ENCODE results near the gene CD7. TPM values are rescaled to one million over a fixed set of nuclear protein-coding genes. Genes with fewer than 3 reads are reported as not detected.

CD7 gene
- total RNA-seq (2021; ENCODE audit: unreplicated experiment) (0.77 TPM), Bru-seq, nascent RNA (not detected), BruChase-seq, experiment 1, labeled RNA remaining after a 2-hour chase (percentile 16 among the genes with signal in this experiment), BruChase-seq, experiment 2, labeled RNA remaining after a 6-hour chase (percentile 33 among the genes with signal in this experiment)
- 0.27 TPM for polyA plus RNA-seq (2012; ENCODE audit: insufficient read length)
- long read RNA-seq, partial matches to known transcripts, result 2 of 2 reads
- long read RNA-seq, other reads (novel, unspliced or antisense), result 0 of 2 reads

DNA sequence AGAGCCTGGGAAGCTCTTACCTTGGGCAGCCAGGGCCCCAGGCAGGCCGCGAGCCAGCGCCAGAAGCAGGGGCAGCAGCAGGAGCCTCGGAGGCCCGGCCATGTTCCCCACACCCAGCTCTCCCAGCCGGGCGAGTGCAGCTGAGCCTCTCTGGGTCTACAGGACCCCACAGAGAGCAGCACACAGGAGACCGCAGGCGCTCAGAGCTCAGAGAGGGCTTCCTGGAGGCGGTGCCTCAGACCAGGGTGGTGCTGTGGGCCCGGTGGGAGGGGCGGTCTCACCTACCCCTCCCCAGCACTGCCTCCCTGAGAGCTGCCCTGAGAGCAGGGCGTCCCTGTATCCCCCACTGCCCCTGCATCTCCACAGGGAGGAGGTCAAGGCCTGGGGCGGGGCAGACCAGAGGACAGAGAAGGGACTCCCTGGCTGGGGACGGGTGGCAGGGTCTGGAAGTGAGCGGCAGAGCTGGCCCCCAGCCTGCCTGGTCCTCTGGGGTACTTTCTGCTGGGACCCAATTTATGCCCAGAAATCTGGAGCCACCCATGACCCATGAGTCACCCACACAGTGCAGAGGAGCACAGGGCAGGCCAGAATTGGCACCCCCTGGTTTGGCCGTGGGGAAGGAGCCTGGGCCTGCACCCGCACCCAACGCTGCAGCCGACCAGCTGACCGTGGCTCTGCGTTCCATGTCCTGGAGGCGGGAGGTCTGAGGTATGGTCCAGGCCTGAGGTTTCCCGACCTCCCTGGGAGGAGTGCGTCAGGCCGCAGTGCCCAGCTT, at the start of gene CD7:
Gene CD7 (minus strand): TSS at position 215 of the 775 bp plus-strand sequence. CDS start 113 bp downstream, at position 102.
- BruUV-seq (replicated peaks), result no TSS peak
- no peak for ATAC-seq
- H3K9me3 ChIP-seq (ENCODE audit: control insufficient read depth, insufficient read depth, low read depth, low read length), result no peaks in the 10 kb centered on the region
- in situ Hi-C loops (cut with HindIII; ENCODE audit: low pct_unique_long_range_greater_than_20kb, low sequenced_read_pairs) (no loop called here), intact Hi-C loops (cut with micrococcal nuclease; ENCODE audit: unreplicated experiment) (no loop called here)
- POLR2A ChIA-PET, result no interaction called here
- TF ChIP-seq, protein P1, sequence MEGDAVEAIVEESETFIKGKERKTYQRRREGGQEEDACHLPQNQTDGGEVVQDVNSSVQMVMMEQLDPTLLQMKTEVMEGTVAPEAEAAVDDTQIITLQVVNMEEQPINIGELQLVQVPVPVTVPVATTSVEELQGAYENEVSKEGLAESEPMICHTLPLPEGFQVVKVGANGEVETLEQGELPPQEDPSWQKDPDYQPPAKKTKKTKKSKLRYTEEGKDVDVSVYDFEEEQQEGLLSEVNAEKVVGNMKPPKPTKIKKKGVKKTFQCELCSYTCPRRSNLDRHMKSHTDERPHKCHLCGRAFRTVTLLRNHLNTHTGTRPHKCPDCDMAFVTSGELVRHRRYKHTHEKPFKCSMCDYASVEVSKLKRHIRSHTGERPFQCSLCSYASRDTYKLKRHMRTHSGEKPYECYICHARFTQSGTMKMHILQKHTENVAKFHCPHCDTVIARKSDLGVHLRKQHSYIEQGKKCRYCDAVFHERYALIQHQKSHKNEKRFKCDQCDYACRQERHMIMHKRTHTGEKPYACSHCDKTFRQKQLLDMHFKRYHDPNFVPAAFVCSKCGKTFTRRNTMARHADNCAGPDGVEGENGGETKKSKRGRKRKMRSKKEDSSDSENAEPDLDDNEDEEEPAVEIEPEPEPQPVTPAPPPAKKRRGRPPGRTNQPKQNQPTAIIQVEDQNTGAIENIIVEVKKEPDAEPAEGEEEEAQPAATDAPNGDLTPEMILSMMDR (IDR thresholded peaks at IDR 0.05), result no peak
- TF ChIP-seq TCF7L2 (IDR thresholded peaks at IDR 0.05; ENCODE audit: low read depth, low read length), result no peak
- TF ChIP-seq, protein P2, sequence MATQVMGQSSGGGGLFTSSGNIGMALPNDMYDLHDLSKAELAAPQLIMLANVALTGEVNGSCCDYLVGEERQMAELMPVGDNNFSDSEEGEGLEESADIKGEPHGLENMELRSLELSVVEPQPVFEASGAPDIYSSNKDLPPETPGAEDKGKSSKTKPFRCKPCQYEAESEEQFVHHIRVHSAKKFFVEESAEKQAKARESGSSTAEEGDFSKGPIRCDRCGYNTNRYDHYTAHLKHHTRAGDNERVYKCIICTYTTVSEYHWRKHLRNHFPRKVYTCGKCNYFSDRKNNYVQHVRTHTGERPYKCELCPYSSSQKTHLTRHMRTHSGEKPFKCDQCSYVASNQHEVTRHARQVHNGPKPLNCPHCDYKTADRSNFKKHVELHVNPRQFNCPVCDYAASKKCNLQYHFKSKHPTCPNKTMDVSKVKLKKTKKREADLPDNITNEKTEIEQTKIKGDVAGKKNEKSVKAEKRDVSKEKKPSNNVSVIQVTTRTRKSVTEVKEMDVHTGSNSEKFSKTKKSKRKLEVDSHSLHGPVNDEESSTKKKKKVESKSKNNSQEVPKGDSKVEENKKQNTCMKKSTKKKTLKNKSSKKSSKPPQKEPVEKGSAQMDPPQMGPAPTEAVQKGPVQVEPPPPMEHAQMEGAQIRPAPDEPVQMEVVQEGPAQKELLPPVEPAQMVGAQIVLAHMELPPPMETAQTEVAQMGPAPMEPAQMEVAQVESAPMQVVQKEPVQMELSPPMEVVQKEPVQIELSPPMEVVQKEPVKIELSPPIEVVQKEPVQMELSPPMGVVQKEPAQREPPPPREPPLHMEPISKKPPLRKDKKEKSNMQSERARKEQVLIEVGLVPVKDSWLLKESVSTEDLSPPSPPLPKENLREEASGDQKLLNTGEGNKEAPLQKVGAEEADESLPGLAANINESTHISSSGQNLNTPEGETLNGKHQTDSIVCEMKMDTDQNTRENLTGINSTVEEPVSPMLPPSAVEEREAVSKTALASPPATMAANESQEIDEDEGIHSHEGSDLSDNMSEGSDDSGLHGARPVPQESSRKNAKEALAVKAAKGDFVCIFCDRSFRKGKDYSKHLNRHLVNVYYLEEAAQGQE (IDR thresholded peaks at IDR 0.05; ENCODE audit: insufficient read depth in 1 of 2, low read depth in 2 of 2, low read length in 1 of 2), result no peak
- TF ChIP-seq SIN3A (IDR thresholded peaks at IDR 0.05; ENCODE audit: borderline replicate concordance, insufficient read depth, low read depth, low read length), result no peak
- H3K4me1 ChIP-seq (ENCODE audit: control insufficient read depth, insufficient read depth, low read length), result peaks cover 7% of the 10 kb centered on the region
- CTCF ChIA-PET, result interaction anchor here (1.1 kb wide), 1 partner anchor 16 kb away, joined by 3 read pairs; no protein-coding TSS in a partner anchor
- H3K27ac ChIP-seq (ENCODE audit: low read length), result no peak within 1 kb of the TSS
- no peaks in the 10 kb centered on the region for H3K27me3 ChIP-seq (ENCODE audit: control insufficient read depth, insufficient read depth, low read length)
- H3K36me3 ChIP-seq (ENCODE audit: control insufficient read depth, insufficient read depth, low read length), result no peaks in the 10 kb centered on the region
- no peak for DNase-seq (ENCODE audit: low read depth, low spot score)
- no peak within 1 kb of the TSS for H3K4me3 ChIP-seq (ENCODE audit: low read depth in 2 of 2, low read length in 2 of 2)

DNA sequence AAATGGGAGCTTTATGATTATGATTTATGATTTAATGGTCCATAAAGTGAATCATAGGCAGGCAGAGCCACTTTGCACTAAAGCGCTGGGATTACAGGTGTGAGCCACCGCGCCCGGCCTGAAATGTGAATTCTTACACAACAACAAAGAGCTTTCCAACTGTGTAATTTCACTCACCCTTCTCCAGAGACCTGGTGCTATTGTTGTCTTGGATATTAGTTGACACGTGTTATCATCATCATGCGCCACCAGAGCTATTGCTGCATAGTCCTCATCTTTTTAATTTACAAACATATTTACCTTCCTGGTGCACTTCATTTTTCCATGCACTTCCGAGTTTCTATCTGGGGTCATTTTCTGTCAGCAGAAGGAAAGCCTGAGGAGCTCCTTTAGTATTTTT, 49.3 kb upstream of the CD7 start:
- ATAC-seq (no peak), DNase-seq (ENCODE audit: low read depth, low spot score) (no peak)
- H3K9me3 ChIP-seq (ENCODE audit: control insufficient read depth, insufficient read depth, low read depth, low read length), result no peaks in the 10 kb centered on the region
- in situ Hi-C loops (cut with HindIII; ENCODE audit: low pct_unique_long_range_greater_than_20kb, low sequenced_read_pairs), result no loop called here
- H3K4me3 ChIP-seq (ENCODE audit: low read depth in 2 of 2, low read length in 2 of 2), result no peak overlapping the region
- intact Hi-C loops (cut with micrococcal nuclease; ENCODE audit: unreplicated experiment), result no loop called here
- CTCF ChIA-PET, result no interaction called here
- no TSS peak for BruUV-seq (replicated peaks)
- H3K27ac ChIP-seq (ENCODE audit: low read length), result no peak overlapping the region
- POLR2A ChIA-PET, result no interaction called here
- TF ChIP-seq, protein P1 (IDR thresholded peaks at IDR 0.05), result no peak
- TF ChIP-seq POLR2AphosphoS5 (IDR thresholded peaks at IDR 0.05; ENCODE audit: low read depth, low read length) (no peak), TCF7L2 (IDR thresholded peaks at IDR 0.05; ENCODE audit: low read depth, low read length) (no peak), SIN3A (IDR thresholded peaks at IDR 0.05; ENCODE audit: borderline replicate concordance, insufficient read depth, low read depth, low read length) (no peak)
- TF ChIP-seq, protein P2 (IDR thresholded peaks at IDR 0.05; ENCODE audit: insufficient read depth in 1 of 2, low read depth in 2 of 2, low read length in 1 of 2), result no peak
- no peaks in the 10 kb centered on the region for H3K36me3 ChIP-seq (ENCODE audit: control insufficient read depth, insufficient read depth, low read length)
- H3K4me1 ChIP-seq (ENCODE audit: control insufficient read depth, insufficient read depth, low read length), result no peaks in the 10 kb centered on the region
- no peaks in the 10 kb centered on the region for H3K27me3 ChIP-seq (ENCODE audit: control insufficient read depth, insufficient read depth, low read length)

Measured in Panc1 (cell line).